ENCODE data around the gene FAM3B. TPM values are rescaled to one million over a fixed set of nuclear protein-coding genes. Genes with fewer than 3 reads are reported as not detected.

FAM3B gene
- total RNA-seq, 2 donors from 2014 or later: 1.5 to 11.8 TPM

- Histone ChIP-seq H3K9me3 (no peaks in the 10 kb centered on the region), H3K36me3 (no peaks in the 10 kb centered on the region), H3K4me1 (ENCODE audit: control insufficient read depth in 1 of 2, low read depth in 2 of 2) (peaks cover 3 to 7% of the 10 kb centered on the region in 2 donors), H3K27me3 (replicated peaks; ENCODE audit: insufficient read depth) (no peaks in the 10 kb centered on the region), H3K27ac (no peak overlapping the region), H3K4me3 (no peak overlapping the region)
- DNase-seq (ENCODE audit: low spot score) (no peak), ATAC-seq (ENCODE audit: insufficient number of reproducible peaks, low FRiP score, low read depth) (no peak)
- no peak for TF ChIP-seq CTCF (IDR thresholded peaks at IDR 0.05)
These were observed 47.7 kb downstream of the FAM3B start for GRCh38 chr21:41364308-41364707.

GRCh38 chr21:41365377-41366107 is 48.9 kb downstream of the FAM3B start:
- Histone ChIP-seq H3K36me3 (no peaks in the 10 kb centered on the region), H3K27me3 (replicated peaks; ENCODE audit: insufficient read depth) (no peaks in the 10 kb centered on the region), H3K9me3 (no peaks in the 10 kb centered on the region), H3K27ac (no peak overlapping the region), H3K4me1 (ENCODE audit: control insufficient read depth in 1 of 2, low read depth in 2 of 2) (peaks cover 3 to 13% of the 10 kb centered on the region in 2 donors), H3K4me3 (no peak overlapping the region)
- no peak for DNase-seq (ENCODE audit: low spot score)
- no peak for ATAC-seq (ENCODE audit: insufficient number of reproducible peaks, low FRiP score, low read depth)
- no peak for TF ChIP-seq CTCF (IDR thresholded peaks at IDR 0.05)

- Histone ChIP-seq H3K36me3 (no peaks in the 10 kb centered on the region), H3K9me3 (no peaks in the 10 kb centered on the region), H3K27me3 (replicated peaks; ENCODE audit: insufficient read depth) (no peaks in the 10 kb centered on the region), H3K27ac (no peak overlapping the region), H3K4me1 (ENCODE audit: control insufficient read depth in 1 of 2, low read depth in 2 of 2) (peaks cover 3 to 13% of the 10 kb centered on the region in 2 donors), H3K4me3 (no peak overlapping the region)
- ATAC-seq (ENCODE audit: insufficient number of reproducible peaks, low FRiP score, low read depth): no peak
- TF ChIP-seq CTCF (IDR thresholded peaks at IDR 0.05): no peak
- no peak for DNase-seq (ENCODE audit: low spot score)
These were observed 50.0 kb downstream of the FAM3B start for GRCh38 chr21:41366522-41367151.

- H3K4me1 ChIP-seq (ENCODE audit: control insufficient read depth in 1 of 2, low read depth in 2 of 2): peaks cover 3 to 13% of the 10 kb centered on the region in 2 donors
- TF ChIP-seq CTCF (IDR thresholded peaks at IDR 0.05): no peak
- no peak overlapping the region for H3K4me3 ChIP-seq
- H3K9me3 ChIP-seq: no peaks in the 10 kb centered on the region
- ATAC-seq (ENCODE audit: insufficient number of reproducible peaks, low FRiP score, low read depth): no peak
- H3K27me3 ChIP-seq (replicated peaks; ENCODE audit: insufficient read depth): no peaks in the 10 kb centered on the region
- DNase-seq (ENCODE audit: low spot score): no peak
- no peaks in the 10 kb centered on the region for H3K36me3 ChIP-seq
- no peak overlapping the region for H3K27ac ChIP-seq
These were observed 50.8 kb downstream of the FAM3B start for GRCh38 chr21:41367301-41367944.

Measured in thoracic aorta (tissue), 2 donors.